CD4-positive, CD25-positive, alpha-beta regulatory T cell (primary cell): Measurements from ENCODE around the gene CNR2. TPM values are rescaled to one million over a fixed set of nuclear protein-coding genes. Genes with fewer than 3 reads are reported as not detected.
"Not testable (repeated sequence)": the region's sequence is repeated elsewhere in the genome, so short reads cannot be mapped to it uniquely, and the experiment has no call there.

Source experiments
- ATAC-seq, 2 donors: fragments of 150-1000 bp; cut with Tn5 transposase; one replicate each; pipeline ENCODE4 v1.10.0; 2021; ENCODE audit warnings: low read depth in 2 of 2, moderate number of reproducible peaks in 2 of 2, moderate library complexity in 1 of 2
- DNase-seq, 3 donors: peaks; one replicate each; pipeline versions ENCODE4 v3.0.0 to v3.0.0-alpha.2; 2012 to 2022; ENCODE audit warnings: mixed read lengths in 1 of 3
- H3K27ac ChIP-seq: one replicate; pipeline ENCODE4 v1.7.0; 2013; ENCODE audit warnings: mild to moderate bottlenecking, low read length; ENCODE audit not compliant: insufficient read depth, poor library complexity, severe bottlenecking
- H3K27me3 ChIP-seq: one replicate; pipeline ENCODE4 v1.7.0; 2013; ENCODE audit warnings: low read length; ENCODE audit not compliant: control insufficient read depth, insufficient read depth
- H3K36me3 ChIP-seq: one replicate; pipeline ENCODE4 v1.7.0; 2013; ENCODE audit warnings: mild to moderate bottlenecking, low read length, moderate library complexity; ENCODE audit not compliant: control insufficient read depth, insufficient read depth
- H3K4me1 ChIP-seq: 2 replicates; pipeline ENCODE4 v1.7.0; 2013; ENCODE audit warnings: mild to moderate bottlenecking, low read length; ENCODE audit not compliant: insufficient read depth, control insufficient read depth, poor library complexity, severe bottlenecking
- H3K4me3 ChIP-seq: one replicate; pipeline ENCODE4 v1.7.0; 2013; ENCODE audit warnings: low read depth, mild to moderate bottlenecking, low read length, moderate library complexity
- H3K9me3 ChIP-seq, 2 experiments: 1 replicate in 1 of 2; 2 replicates in 1 of 2; pipeline ENCODE4 v1.7.0; 2013; ENCODE audit warnings: low read length in 2 of 2, mild to moderate bottlenecking in 1 of 2, moderate library complexity in 1 of 2; ENCODE audit not compliant: control insufficient read depth in 2 of 2
- H3K27ac Mint-ChIP-seq, 3 donors: one replicate each; pipeline ENCODE4 v1.8.0; 2020 to 2022; ENCODE audit warnings: mild to moderate bottlenecking in 3 of 3, mixed read lengths in 3 of 3, moderate library complexity in 2 of 3
- H3K27me3 Mint-ChIP-seq: one replicate; pipeline ENCODE4 v1.8.0; 2022; ENCODE audit warnings: mild to moderate bottlenecking, mixed read lengths
- H3K36me3 Mint-ChIP-seq: one replicate; pipeline ENCODE4 v1.8.0; 2020; ENCODE audit warnings: mixed read lengths
- H3K4me1 Mint-ChIP-seq, 4 donors: one replicate each; pipeline ENCODE4 v1.8.0; 2020 to 2022; ENCODE audit warnings: mixed read lengths in 4 of 4, mild to moderate bottlenecking in 1 of 4
- H3K4me3 Mint-ChIP-seq, 4 donors: one replicate each; pipeline ENCODE4 v1.8.0; 2020 to 2022; ENCODE audit warnings: mild to moderate bottlenecking in 4 of 4, mixed read lengths in 4 of 4, moderate library complexity in 3 of 4
- H3K9me3 Mint-ChIP-seq, 7 donors: one replicate each; pipeline ENCODE4 v1.8.0; 2020 to 2022; ENCODE audit warnings: mixed read lengths in 7 of 7, mild to moderate bottlenecking in 3 of 7, moderate library complexity in 2 of 7
- polyA plus RNA-seq, 4 donors: library from polyadenylated mRNA; unstranded; fragments of 300-500 nt; fragmentation: Illumina TruSeq; gene quantifications; one replicate each; pipeline ENCODE4 v1.2.3, GENCODE V29; 2021
- total RNA-seq: library from RNA; stranded (reverse); gene quantifications from one replicate; pipeline ENCODE4 v1.2.3, GENCODE V29; 2022

CNR2 gene
- total and polyA plus RNA-seq, 5 donors from 2014 or later = 0.03 to 0.15 (median 0.05) TPM; not detected in 2

- H3K27me3 ChIP-seq = peaks cover 2% of the 10 kb centered on the region
- Mint-ChIP-seq H3K4me3 (no peak overlapping the region), H3K4me1 (no peaks in the 10 kb centered on the region), H3K27ac (no peak overlapping the region), H3K9me3 (peaks cover 0 to 7% (median 1%) of the 10 kb centered on the region in 7 donors), H3K27me3 (peaks cover 8% of the 10 kb centered on the region), H3K36me3 (peaks cover 32% of the 10 kb centered on the region)
- no peak for DNase-seq
- no peaks in the 10 kb centered on the region for H3K9me3 ChIP-seq
- H3K27ac ChIP-seq = no peak overlapping the region
- no peaks in the 10 kb centered on the region for H3K4me1 ChIP-seq
- H3K4me3 ChIP-seq = no peak overlapping the region
- peaks cover 26% of the 10 kb centered on the region for H3K36me3 ChIP-seq
- ATAC-seq = no peak
Observed at GRCh38 chr1:23845163-23845562, 68.0 kb downstream of the CNR2 start.

- Histone ChIP-seq H3K36me3 (peaks cover 21% of the 10 kb centered on the region), H3K27ac (no peak overlapping the region), H3K4me1 (peaks cover 3% of the 10 kb centered on the region), H3K9me3 (no peaks in the 10 kb centered on the region), H3K27me3 (peaks cover 2% of the 10 kb centered on the region), H3K4me3 (no peak overlapping the region)
- H3K27ac Mint-ChIP-seq = no peak overlapping the region
- DNase-seq = no peak
- H3K4me3 Mint-ChIP-seq = no peak overlapping the region
- no peak for ATAC-seq
- H3K4me1 Mint-ChIP-seq = peaks cover 0 to under 1% (median under 1%) of the 10 kb centered on the region in 4 donors
- peaks cover 8% of the 10 kb centered on the region for H3K27me3 Mint-ChIP-seq
- peaks cover 0 to 7% (median 1%) of the 10 kb centered on the region in 7 donors for H3K9me3 Mint-ChIP-seq
- H3K36me3 Mint-ChIP-seq = peaks cover 31% of the 10 kb centered on the region
Observed at GRCh38 chr1:23843644-23844043, 69.5 kb downstream of the CNR2 start.

- Histone ChIP-seq H3K36me3 (no peaks in the 10 kb centered on the region), H3K9me3 (no peaks in the 10 kb centered on the region), H3K27ac (no peak overlapping the region), H3K4me3 (peak overlapping the region; percentile 52), H3K27me3 (peaks cover 2% of the 10 kb centered on the region), H3K4me1 (peaks cover 11% of the 10 kb centered on the region)
- Mint-ChIP-seq H3K36me3 (no peaks in the 10 kb centered on the region), H3K27ac (peak overlapping the region in 1 of 3 donors; percentile 46), H3K4me1 (peaks cover 4 to 12% (median 6%) of the 10 kb centered on the region in 4 donors), H3K4me3 (peak overlapping the region; percentile 11 to 89 (median 64)), H3K9me3 (no peaks in the 10 kb centered on the region), H3K27me3 (peaks cover 18% of the 10 kb centered on the region)
- DNase-seq = peak; percentile 69 to 80 (median 80)
- peak; percentile 99 for ATAC-seq
Observed at GRCh38 chr1:23838401-23838866, 74.7 kb downstream of the CNR2 start.

- no peak for ATAC-seq
- DNase-seq = peak in 1 of 3 donors; percentile 29
- H3K4me1 ChIP-seq = peaks cover 11% of the 10 kb centered on the region
- H3K36me3 Mint-ChIP-seq = no peaks in the 10 kb centered on the region
- no peaks in the 10 kb centered on the region for H3K9me3 Mint-ChIP-seq
- H3K27ac ChIP-seq = no peak overlapping the region
- H3K36me3 ChIP-seq = no peaks in the 10 kb centered on the region
- H3K4me3 Mint-ChIP-seq = peak overlapping the region in 3 of 4 donors; percentile 11 to 89 (median 78)
- peaks cover 4 to 12% (median 6%) of the 10 kb centered on the region in 4 donors for H3K4me1 Mint-ChIP-seq
- H3K9me3 ChIP-seq = no peaks in the 10 kb centered on the region
- H3K27ac Mint-ChIP-seq = no peak overlapping the region
- peaks cover 2% of the 10 kb centered on the region for H3K27me3 ChIP-seq
- H3K27me3 Mint-ChIP-seq = peaks cover 18% of the 10 kb centered on the region
- peak overlapping the region; percentile 52 for H3K4me3 ChIP-seq
Observed at GRCh38 chr1:23837908-23838307, 75.3 kb downstream of the CNR2 start.

- DNase-seq = no peak
- no peak for ATAC-seq
- H3K27me3 Mint-ChIP-seq = peaks cover 10% of the 10 kb centered on the region
- H3K9me3 Mint-ChIP-seq = no peaks in the 10 kb centered on the region
- H3K36me3 Mint-ChIP-seq = no peaks in the 10 kb centered on the region
- H3K27me3 ChIP-seq = no peaks in the 10 kb centered on the region
- H3K9me3 ChIP-seq = no peaks in the 10 kb centered on the region
- no peaks in the 10 kb centered on the region for H3K36me3 ChIP-seq
- no peak overlapping the region for H3K27ac ChIP-seq
- H3K4me3 ChIP-seq = no peak overlapping the region
- peaks cover 11% of the 10 kb centered on the region for H3K4me1 ChIP-seq
- peaks cover 4 to 12% (median 6%) of the 10 kb centered on the region in 4 donors for H3K4me1 Mint-ChIP-seq
- H3K27ac Mint-ChIP-seq = no peak overlapping the region
- H3K4me3 Mint-ChIP-seq = no peak overlapping the region
Observed at GRCh38 chr1:23836037-23836436, 77.1 kb downstream of the CNR2 start.

- H3K4me3 Mint-ChIP-seq, H3K27ac ChIP-seq, H3K9me3 Mint-ChIP-seq, H3K27me3 Mint-ChIP-seq, H3K36me3 ChIP-seq, H3K36me3 Mint-ChIP-seq, DNase-seq, H3K27me3 ChIP-seq, H3K27ac Mint-ChIP-seq, H3K4me3 ChIP-seq, ATAC-seq, H3K9me3 ChIP-seq: not testable (repeated sequence)
- peaks cover 11% of the 10 kb centered on the region for H3K4me1 ChIP-seq
- H3K4me1 Mint-ChIP-seq = peaks cover 4 to 12% (median 6%) of the 10 kb centered on the region in 4 donors
Observed at GRCh38 chr1:23834156-23834555, 79.0 kb downstream of the CNR2 start.

GRCh38 chr1:23827717-23828116, 85.4 kb downstream of the CNR2 start:
- H3K4me1 ChIP-seq = peaks cover 8% of the 10 kb centered on the region
- no peaks in the 10 kb centered on the region for H3K9me3 ChIP-seq
- peak overlapping the region in 1 of 4 donors; percentile 16 for H3K4me3 Mint-ChIP-seq
- H3K4me1 Mint-ChIP-seq = peaks cover 9 to 30% (median 22%) of the 10 kb centered on the region in 4 donors
- H3K36me3 Mint-ChIP-seq = no peaks in the 10 kb centered on the region
- DNase-seq (no peak), ATAC-seq (no peak)
- H3K4me3 ChIP-seq = no peak overlapping the region
- no peak overlapping the region for H3K27ac Mint-ChIP-seq
- H3K36me3 ChIP-seq = no peaks in the 10 kb centered on the region
- peaks cover 5% of the 10 kb centered on the region for H3K27me3 Mint-ChIP-seq
- H3K9me3 Mint-ChIP-seq = no peaks in the 10 kb centered on the region
- H3K27ac ChIP-seq = no peak overlapping the region
- H3K27me3 ChIP-seq = no peaks in the 10 kb centered on the region

GRCh38 chr1:23826590-23826989, 86.6 kb downstream of the CNR2 start:
- peak overlapping the region; percentile 89 to 100 (median 94) for H3K4me3 Mint-ChIP-seq

More at GRCh38 chr1:23826590-23826989, 86.6 kb downstream of the CNR2 start:
- ATAC-seq, H3K27ac ChIP-seq, H3K27me3 ChIP-seq, H3K36me3 Mint-ChIP-seq, H3K4me3 ChIP-seq, H3K4me1 ChIP-seq, H3K9me3 Mint-ChIP-seq, H3K36me3 ChIP-seq, DNase-seq, H3K9me3 ChIP-seq, H3K27me3 Mint-ChIP-seq: not testable (repeated sequence)
- Mint-ChIP-seq H3K27ac (peak overlapping the region in 2 of 3 donors; percentile 56 to 97), H3K4me1 (peaks cover 9 to 37% (median 29%) of the 10 kb centered on the region in 4 donors)
